M059J (cell line): Measurements from ENCODE around the gene CDYL2. TPM values are rescaled to one million over a fixed set of nuclear protein-coding genes. Genes with fewer than 3 reads are reported as not detected.
"Not testable (repeated sequence)": the region's sequence is repeated elsewhere in the genome, so short reads cannot be mapped to it uniquely, and the experiment has no call there.

Experiments used
- DNase-seq: peaks from one replicate; pipeline ENCODE4 v3.0.0-alpha.2; 2012; ENCODE audit warnings: low read depth
- total RNA-seq: library from RNA; depleted of rRNA; stranded (reverse); fragments of >200 nt; shearing (Covaris generic); gene quantifications from 2 replicates; pipeline ENCODE4 v1.2.3, GENCODE V29; 2014

The CDYL2 gene
- total RNA-seq, 1 experiment from 2014 or later: 10.1 TPM

- DNase-seq: no peak
These were observed 133.0 kb downstream of the CDYL2 start for GRCh38 chr16:80671281-80671849.

GRCh38 chr16:80670170-80670865, 134.1 kb downstream of the CDYL2 start:
- no peak for DNase-seq

- no peak for DNase-seq
These were observed 134.7 kb downstream of the CDYL2 start for GRCh38 chr16:80669673-80670072.

GRCh38 chr16:80667925-80668324, 136.5 kb downstream of the CDYL2 start:
- DNase-seq: no peak

GRCh38 chr16:80667251-80667560, 137.2 kb downstream of the CDYL2 start:
- DNase-seq: no peak

- peak; percentile 37 for DNase-seq
These were observed 137.8 kb downstream of the CDYL2 start for GRCh38 chr16:80666378-80667250.

- DNase-seq: no peak
These were observed 139.0 kb downstream of the CDYL2 start for GRCh38 chr16:80665356-80665755.

- DNase-seq: no peak
These were observed 139.6 kb downstream of the CDYL2 start for GRCh38 chr16:80664786-80665185.

GRCh38 chr16:80664226-80664625, 140.2 kb downstream of the CDYL2 start:
- no peak for DNase-seq

GRCh38 chr16:80663078-80663477, 141.3 kb downstream of the CDYL2 start:
- DNase-seq: peak; percentile 46

GRCh38 chr16:80659865-80660264, 144.5 kb downstream of the CDYL2 start:
- no peak for DNase-seq

- peak; percentile 77 for DNase-seq
These were observed 147.7 kb downstream of the CDYL2 start for GRCh38 chr16:80656711-80657150.

GRCh38 chr16:80656161-80656560, 148.2 kb downstream of the CDYL2 start:
- DNase-seq: no peak

GRCh38 chr16:80655751-80656150, 148.6 kb downstream of the CDYL2 start:
- no peak for DNase-seq

GRCh38 chr16:80654094-80654862, 150.1 kb downstream of the CDYL2 start:
- DNase-seq: no peak

- no peak for DNase-seq
These were observed 152.0 kb downstream of the CDYL2 start for GRCh38 chr16:80652441-80652840.

GRCh38 chr16:80650281-80650680, 154.1 kb downstream of the CDYL2 start:
- DNase-seq: not testable (repeated sequence)

GRCh38 chr16:80640316-80640715, 164.1 kb downstream of the CDYL2 start:
- DNase-seq: no peak

- DNase-seq: peak; percentile 10
These were observed 164.8 kb downstream of the CDYL2 start for GRCh38 chr16:80639636-80640035.

- no peak for DNase-seq
These were observed 166.8 kb downstream of the CDYL2 start for GRCh38 chr16:80637621-80638020.

GRCh38 chr16:80631581-80631980, 172.8 kb downstream of the CDYL2 start:
- DNase-seq: peak; percentile 54

GRCh38 chr16:80628254-80628653, 176.1 kb downstream of the CDYL2 start:
- DNase-seq: no peak
